GM12892 (cell line): ENCODE results near the gene SLC12A6.

Experiments
- POLR2A ChIP-seq: IDR thresholded peaks from 2 replicates; pipeline ENCODE4 v1.6.1; 2011; ENCODE audit warnings: low read depth, low read length, control low read depth
- POLR2AphosphoS5 ChIP-seq: IDR thresholded peaks from 2 replicates; pipeline ENCODE4 v1.6.1; 2011; ENCODE audit warnings: low read depth, low read length, control low read depth

GRCh38 chr15:34271493-34271892 lies 66.1 kb downstream of the SLC12A6 start:
- TF ChIP-seq POLR2A (no peak), POLR2AphosphoS5 (no peak)
